HepG2 (cell line): ENCODE measurements around the gene IWS1. TPM values are rescaled to one million over a fixed set of nuclear protein-coding genes. Genes with fewer than 3 reads are reported as not detected.

Experiments used
- GABPB1 ChIP-seq: IDR thresholded peaks from 2 replicates; pipeline ENCODE4 v1.6.1; 2016; ENCODE audit warnings: mild to moderate bottlenecking, missing genetic modification reagents, moderate library complexity, missing compliant biosample characterization
- HCFC1 ChIP-seq: fragments of 150-350 bp; IDR thresholded peaks from 2 replicates; pipeline ENCODE4 v1.6.1; 2014; ENCODE audit warnings: low read depth, low read length
- RCOR2 ChIP-seq: IDR thresholded peaks from 2 replicates; pipeline ENCODE4 v1.6.1; 2016; ENCODE audit warnings: missing biosample characterization, missing genetic modification reagents
- SNAPC5 ChIP-seq: sonication (generic); formaldehyde crosslinking; IDR thresholded peaks from 2 replicates; pipeline ENCODE4 v1.8.1; 2023; ENCODE audit warnings: mild to moderate bottlenecking, missing genetic modification reagents, borderline replicate concordance
- ZBTB4 ChIP-seq: sonication (generic); formaldehyde crosslinking; IDR thresholded peaks from 2 replicates; pipeline ENCODE4 v1.4.0; 2020; ENCODE audit warnings: missing genetic modification reagents, mild to moderate bottlenecking, borderline replicate concordance
- ZFP90 ChIP-seq: sonication (generic); formaldehyde crosslinking; IDR thresholded peaks from 2 replicates; pipeline ENCODE4 v1.8.0; 2022; ENCODE audit warnings: missing genetic modification reagents, mild to moderate bottlenecking, inconsistent platforms, borderline replicate concordance
- ZFX ChIP-seq: sonication (generic); formaldehyde crosslinking; IDR thresholded peaks from 2 replicates; pipeline ENCODE4 v1.4.0; 2020; ENCODE audit warnings: mild to moderate bottlenecking, low read depth, missing genetic modification reagents, moderate library complexity
- ZNF234 ChIP-seq: sonication (generic); formaldehyde crosslinking; conservative IDR thresholded peaks from 2 replicates; pipeline ENCODE4 v1.5.1; 2020; ENCODE audit warnings: mild to moderate bottlenecking, missing genetic modification reagents
- ZNF30 ChIP-seq: sonication (generic); formaldehyde crosslinking; IDR thresholded peaks from 2 replicates; pipeline ENCODE4 v1.5.0; 2020; ENCODE audit warnings: mild to moderate bottlenecking, missing genetic modification reagents
- ZNF318 ChIP-seq: sonication (generic); formaldehyde crosslinking; IDR thresholded peaks from 2 replicates; pipeline ENCODE4 v1.4.0; 2020; ENCODE audit warnings: mild to moderate bottlenecking, missing genetic modification reagents
- ZNF451 ChIP-seq: sonication (generic); formaldehyde crosslinking; IDR thresholded peaks from 2 replicates; pipeline ENCODE4 v1.5.0; 2020; ENCODE audit warnings: mild to moderate bottlenecking, missing genetic modification reagents
- ZNF574 ChIP-seq: sonication (generic); formaldehyde crosslinking; IDR thresholded peaks from 2 replicates; pipeline ENCODE4 v1.4.0; 2020; ENCODE audit warnings: missing genetic modification reagents
- ZNF598 ChIP-seq: sonication (generic); formaldehyde crosslinking; IDR thresholded peaks from 2 replicates; pipeline ENCODE4 v1.5.1; 2020; ENCODE audit warnings: mild to moderate bottlenecking, missing genetic modification reagents, borderline replicate concordance
- ZNF776 ChIP-seq: sonication (generic); formaldehyde crosslinking; IDR thresholded peaks from 2 replicates; pipeline ENCODE4 v1.4.0; 2020; ENCODE audit warnings: mild to moderate bottlenecking, missing genetic modification reagents
- polyA plus RNA-seq, 8 experiments: library from polyadenylated mRNA; depleted of rRNA in 3 of 8; stranded (reverse) in 7 of 8; unstranded in 1 of 8; fragments of >200 nt; fragmentation: Illumina TruSeq in 4 of 8; extraction: Trizol in 4 of 8; gene quantifications; 2 replicates each; pipeline versions ENCODE4 v1.2.1 to v1.2.3, GENCODE V29; 2011 to 2016; ENCODE audit warnings: low read depth in 4 of 8, missing spikeins in 1 of 8, mixed read lengths in 1 of 8; ENCODE audit not compliant: insufficient read depth in 1 of 8
- total RNA-seq, 5 experiments: library from RNA; depleted of rRNA; stranded (reverse); fragments of >200 nt; fragmentation: Illumina TruSeq; extraction: Trizol; gene quantifications; 2 replicates each; pipeline ENCODE4 v1.2.3, GENCODE V29; 2016; ENCODE audit warnings: low read depth in 1 of 5

The IWS1 gene
- total and polyA plus RNA-seq, 2 of the 13 experiments (the other 11 are each of a cell fraction or from before 2014, with no cell fraction given): 28.9 to 62.3 TPM

- TF ChIP-seq ZNF318 (CRISPR knock-in tag): peak; percentile 85; the same call in 1 of the 2 replicates
- peak; percentile 95; the same call in 1 of the 2 replicates for TF ChIP-seq ZNF598 (CRISPR knock-in tag)
- TF ChIP-seq ZNF30 (CRISPR knock-in tag): no peak
- no peak; the same call in 1 of the 2 replicates for TF ChIP-seq GABPB1 (CRISPR knock-in tag)
- TF ChIP-seq RCOR2: peak; percentile 37; the same call in 1 of the 2 replicates
- TF ChIP-seq ZNF776: no peak
- no peak for TF ChIP-seq ZNF574 (CRISPR knock-in tag)
- peak; percentile 84 for TF ChIP-seq ZBTB4 (CRISPR knock-in tag)
- TF ChIP-seq ZNF234: no peak
- peak; percentile 24; the same call in 1 of the 2 replicates for TF ChIP-seq ZNF451 (CRISPR knock-in tag)
- TF ChIP-seq ZFP90 (CRISPR knock-in tag): no peak
- TF ChIP-seq ZFX (CRISPR knock-in tag): 0 out of 2 replicates have a peak, but pooled peaks have one; percentile 33
- TF ChIP-seq SNAPC5 (CRISPR knock-in tag): no peak
- TF ChIP-seq HCFC1: no peak
Measured at GRCh38 chr2:127453392-127454171, 72.7 kb downstream of the IWS1 start (continued).
